Adrenal gland (tissue), 5 donors: ENCODE results near the gene SIPA1L2.
A peak's percentile ranks its signal among the peaks of the same experiment; 100 is the strongest.

ENCODE experiments used
- CTCF ChIP-seq, 6 experiments: fragments of 450-650 bp in 4 of 6; fragments of 200-600 bp in 2 of 6; sonication (generic) in 1 of 6; IDR thresholded peaks; 1 replicate in 5 of 6; 2 replicates in 1 of 6; pipeline versions ENCODE4 v1.5.1 to v1.8.0; 2016 to 2021; ENCODE audit warnings: antibody characterized with exemption in 6 of 6, mild to moderate bottlenecking in 2 of 6, moderate library complexity in 1 of 6
- POLR2A ChIP-seq, 2 donors: fragments of 450-650 bp; IDR thresholded peaks; one replicate each; pipeline ENCODE4 v1.6.1; 2017; ENCODE audit warnings: antibody characterized with exemption in 2 of 2, mild to moderate bottlenecking in 2 of 2, moderate library complexity in 1 of 2
- donor health status: DM: no; HTN: no; CAD: no.

DNA sequence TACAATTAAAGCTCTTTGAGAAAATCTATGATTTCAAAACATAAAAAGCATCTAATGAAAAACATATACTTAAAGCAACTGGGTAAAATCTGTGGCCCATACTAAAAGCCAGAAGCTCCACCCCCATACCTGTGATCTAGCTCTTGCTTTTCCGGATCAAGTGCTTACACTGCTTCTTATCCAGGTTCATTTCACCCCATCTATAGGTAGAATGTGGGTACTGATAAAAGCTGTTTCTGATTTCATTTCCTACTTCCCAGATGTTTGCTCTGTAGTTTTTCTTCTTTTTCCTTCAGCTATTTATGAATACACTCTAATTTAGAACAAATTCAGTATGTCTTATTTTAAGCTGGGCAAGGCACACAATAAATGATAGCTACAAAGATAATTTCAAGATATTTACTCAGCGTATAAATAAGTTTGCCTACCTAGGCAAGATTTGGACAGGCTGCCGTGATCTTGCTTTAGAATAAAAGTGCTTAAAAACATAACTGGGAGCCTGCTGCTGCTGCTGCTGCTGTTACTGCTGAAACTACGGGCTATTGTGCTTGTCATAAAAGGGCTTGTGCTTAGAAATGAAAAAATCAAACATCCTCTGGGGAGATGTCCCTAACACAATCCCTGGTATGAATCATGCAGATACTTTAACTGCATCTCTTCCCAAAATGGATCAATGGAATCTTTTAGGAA lies 2.1 kb downstream of the SIPA1L2 start:
- TF ChIP-seq CTCF (IDR thresholded peaks at IDR 0.05): peak in 4 of 6 experiments; percentile 23 to 39 (median 25)
- no peak for TF ChIP-seq POLR2A (IDR thresholded peaks at IDR 0.05)
